Measurements from ENCODE around the gene TAGLN. TPM values are rescaled to one million over a fixed set of nuclear protein-coding genes. Genes with fewer than 3 reads are reported as not detected.
A peak's percentile ranks its signal among the peaks of the same experiment; 100 is the strongest.

The TAGLN gene
- total RNA-seq, 2 donors from 2014 or later = 228 to 412 TPM

DNA sequence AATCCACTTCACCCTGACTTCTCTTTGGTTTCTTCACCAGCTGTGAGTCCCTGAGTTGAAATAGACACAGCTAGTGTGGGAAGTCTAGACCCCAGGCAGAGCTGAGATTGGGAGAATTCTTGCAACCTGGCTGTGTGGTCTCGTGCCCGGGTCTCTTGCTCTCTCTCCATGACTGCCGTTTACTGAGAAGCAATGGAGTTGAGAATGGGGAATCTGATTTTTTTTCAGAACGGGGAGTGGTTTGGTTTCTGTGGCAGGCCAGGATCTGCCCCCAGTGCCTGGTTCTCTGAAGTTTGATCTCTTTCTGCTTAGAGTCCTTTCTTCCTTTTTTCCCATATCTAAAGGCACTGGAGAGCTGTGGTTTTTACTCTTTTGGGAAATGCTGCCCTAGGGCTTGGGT is 19.1 kb upstream of the TAGLN start:
- H3K27me3 ChIP-seq (ENCODE audit: control insufficient read depth, insufficient read depth, low read length, poor library complexity, severe bottlenecking) = no peaks in the 10 kb centered on the region
- H3K4me3 ChIP-seq (ENCODE audit: low read length) = peak overlapping the region; percentile 86
- Mint-ChIP-seq H3K4me3 (peak overlapping the region; percentile 87), H3K9me3 (no peaks in the 10 kb centered on the region), H3K4me1 (peaks cover 22% of the 10 kb centered on the region), H3K27ac (peak overlapping the region; percentile 44), H3K36me3 (ENCODE audit: low read depth) (peaks cover 28% of the 10 kb centered on the region), H3K27me3 (ENCODE audit: insufficient read depth) (peaks cover 2% of the 10 kb centered on the region)
- H3K4me1 ChIP-seq (ENCODE audit: control insufficient read depth, insufficient read depth, low read length) = no peaks in the 10 kb centered on the region
- peak overlapping the region; percentile 67 for H3K9ac ChIP-seq (ENCODE audit: extremely low read depth, low read length, poor library complexity, severe bottlenecking)
- 77% methylated on average over 4 of the region's 4 CpGs; no CpG with 5 or more reads in 1 of the 2 experiments for WGBS, 2 experiments (ENCODE audit: insufficient coverage in 1 of 2, insufficient read length in 1 of 2)
- H3K36me3 ChIP-seq (ENCODE audit: control insufficient read depth, insufficient read depth, low read length) = peaks cover 39% of the 10 kb centered on the region
- no peak overlapping the region for H3K27ac ChIP-seq (ENCODE audit: low read depth, low read length)
- DNase-seq = peak; percentile 54
- TF ChIP-seq, protein P1, sequence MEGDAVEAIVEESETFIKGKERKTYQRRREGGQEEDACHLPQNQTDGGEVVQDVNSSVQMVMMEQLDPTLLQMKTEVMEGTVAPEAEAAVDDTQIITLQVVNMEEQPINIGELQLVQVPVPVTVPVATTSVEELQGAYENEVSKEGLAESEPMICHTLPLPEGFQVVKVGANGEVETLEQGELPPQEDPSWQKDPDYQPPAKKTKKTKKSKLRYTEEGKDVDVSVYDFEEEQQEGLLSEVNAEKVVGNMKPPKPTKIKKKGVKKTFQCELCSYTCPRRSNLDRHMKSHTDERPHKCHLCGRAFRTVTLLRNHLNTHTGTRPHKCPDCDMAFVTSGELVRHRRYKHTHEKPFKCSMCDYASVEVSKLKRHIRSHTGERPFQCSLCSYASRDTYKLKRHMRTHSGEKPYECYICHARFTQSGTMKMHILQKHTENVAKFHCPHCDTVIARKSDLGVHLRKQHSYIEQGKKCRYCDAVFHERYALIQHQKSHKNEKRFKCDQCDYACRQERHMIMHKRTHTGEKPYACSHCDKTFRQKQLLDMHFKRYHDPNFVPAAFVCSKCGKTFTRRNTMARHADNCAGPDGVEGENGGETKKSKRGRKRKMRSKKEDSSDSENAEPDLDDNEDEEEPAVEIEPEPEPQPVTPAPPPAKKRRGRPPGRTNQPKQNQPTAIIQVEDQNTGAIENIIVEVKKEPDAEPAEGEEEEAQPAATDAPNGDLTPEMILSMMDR (conservative IDR thresholded peaks at IDR 0.05) = no peak
- H3K9me3 ChIP-seq (ENCODE audit: control insufficient read depth, low read length) = no peaks in the 10 kb centered on the region

DNA sequence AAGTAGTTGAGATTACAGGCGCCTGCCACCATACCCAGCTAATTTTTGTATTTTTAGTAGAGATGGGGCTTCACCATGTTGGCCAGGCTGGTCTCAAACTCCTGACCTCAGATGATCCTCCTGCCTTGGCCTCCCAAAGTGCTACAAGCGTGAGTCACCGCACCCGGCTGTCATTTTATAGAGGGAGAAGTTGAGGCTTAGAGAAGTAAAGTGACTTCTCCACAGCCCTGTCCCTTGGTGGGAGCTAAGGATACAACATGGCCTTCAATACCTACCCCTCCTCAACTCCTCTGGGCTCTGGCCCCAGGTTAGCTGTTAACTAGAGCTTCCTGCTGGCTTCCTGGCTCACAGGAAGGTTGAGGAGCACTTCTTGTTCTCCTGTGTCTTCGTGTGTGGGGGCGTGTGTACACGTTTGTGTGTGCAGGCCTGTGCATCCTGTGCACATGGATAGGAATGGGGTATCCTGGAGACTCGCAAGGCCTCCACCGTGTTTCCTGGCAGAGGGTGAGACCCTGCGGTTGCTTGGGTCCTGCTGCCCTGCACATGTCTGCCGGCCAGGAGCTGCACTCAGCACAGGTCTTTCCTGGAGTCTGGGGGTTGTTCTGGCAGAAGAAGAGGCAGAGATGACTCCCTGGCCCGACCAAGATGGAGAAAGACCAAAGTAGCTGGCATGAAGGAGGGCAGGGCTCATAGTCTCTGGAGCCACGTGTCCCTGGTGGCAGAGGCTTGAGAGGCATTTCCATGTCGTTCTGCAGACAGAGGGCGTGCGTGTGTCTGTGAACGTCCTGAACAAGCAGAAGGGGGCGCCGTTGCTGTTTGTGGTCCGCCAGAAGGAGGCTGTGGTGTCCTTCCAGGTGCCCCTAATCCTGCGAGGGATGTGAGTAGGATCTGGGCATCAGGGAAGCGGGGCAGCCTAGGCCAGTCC is 18.2 kb upstream of the TAGLN start:
- Histone ChIP-seq H3K9ac (ENCODE audit: extremely low read depth, low read length, poor library complexity, severe bottlenecking) (no peak overlapping the region), H3K27ac (ENCODE audit: low read depth, low read length) (no peak overlapping the region), H3K9me3 (ENCODE audit: control insufficient read depth, low read length) (no peaks in the 10 kb centered on the region), H3K4me3 (ENCODE audit: low read length) (no peak overlapping the region), H3K27me3 (ENCODE audit: control insufficient read depth, insufficient read depth, low read length, poor library complexity, severe bottlenecking) (no peaks in the 10 kb centered on the region), H3K4me1 (ENCODE audit: control insufficient read depth, insufficient read depth, low read length) (no peaks in the 10 kb centered on the region), H3K36me3 (ENCODE audit: control insufficient read depth, insufficient read depth, low read length) (peaks cover 34% of the 10 kb centered on the region)
- TF ChIP-seq, protein P1 (conservative IDR thresholded peaks at IDR 0.05) = peak; percentile 97
- H3K36me3 Mint-ChIP-seq (ENCODE audit: low read depth) = peaks cover 24% of the 10 kb centered on the region
- peak overlapping the region; percentile 87 for H3K4me3 Mint-ChIP-seq
- H3K27me3 Mint-ChIP-seq (ENCODE audit: insufficient read depth) = peaks cover 2% of the 10 kb centered on the region
- peaks cover 22% of the 10 kb centered on the region for H3K4me1 Mint-ChIP-seq
- DNase-seq = peak; percentile 97
- H3K9me3 Mint-ChIP-seq = no peaks in the 10 kb centered on the region
- 61 to 67% methylated on average over 18 to 21 of the region's 22 CpGs for WGBS, 2 experiments (ENCODE audit: insufficient coverage in 1 of 2, insufficient read length in 1 of 2)
- H3K27ac Mint-ChIP-seq = peak overlapping the region; percentile 39

DNA sequence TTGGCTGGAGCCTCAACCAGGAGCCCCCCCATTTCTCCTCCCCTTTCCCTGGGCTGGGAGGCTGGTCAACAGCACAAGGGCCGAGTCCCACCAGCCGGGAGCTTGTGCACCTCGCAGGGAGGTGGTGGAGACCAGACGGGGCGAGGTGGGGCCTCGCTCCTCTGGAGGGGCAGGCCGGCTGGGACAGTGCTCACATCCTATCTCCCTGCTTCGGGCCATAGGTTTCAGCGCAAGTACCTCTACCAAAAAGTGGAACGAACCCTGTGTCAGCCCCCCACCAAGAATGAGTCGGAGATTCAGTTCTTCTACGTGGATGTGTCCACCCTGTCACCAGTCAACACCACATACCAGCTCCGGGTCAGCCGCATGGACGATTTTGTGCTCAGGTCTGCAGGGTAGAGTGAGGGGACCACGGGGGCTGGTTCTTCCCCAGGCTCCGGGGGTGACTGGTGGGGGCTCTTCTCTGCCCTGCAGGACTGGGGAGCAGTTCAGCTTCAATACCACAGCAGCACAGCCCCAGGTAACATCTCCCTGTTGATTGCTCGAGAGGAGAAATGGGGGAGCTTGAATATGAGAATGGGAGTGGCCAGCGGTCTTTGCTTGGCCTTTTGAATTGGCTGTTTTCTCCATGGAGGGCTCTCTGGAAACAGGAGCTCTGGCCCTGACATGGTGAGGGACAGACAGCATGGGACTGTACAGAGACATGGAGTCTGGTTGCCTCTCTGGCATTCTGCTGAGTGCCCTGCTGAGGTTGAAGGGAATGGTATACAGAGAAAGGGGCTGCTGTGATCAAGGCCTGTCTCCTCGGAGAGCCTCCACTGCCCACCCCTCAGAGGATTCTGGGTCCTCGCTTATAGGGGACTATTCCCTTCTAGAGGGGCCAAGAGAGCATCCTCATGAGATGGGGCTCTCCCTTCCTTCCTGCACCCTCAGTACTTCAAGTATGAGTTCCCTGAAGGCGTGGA is 17.3 kb upstream of the TAGLN start:
- H3K36me3 ChIP-seq (ENCODE audit: control insufficient read depth, insufficient read depth, low read length) = peaks cover 28% of the 10 kb centered on the region
- TF ChIP-seq, protein P1 (conservative IDR thresholded peaks at IDR 0.05) = no peak
- Mint-ChIP-seq H3K27me3 (ENCODE audit: insufficient read depth) (peaks cover 2% of the 10 kb centered on the region), H3K27ac (no peak overlapping the region), H3K4me3 (no peak overlapping the region), H3K9me3 (no peaks in the 10 kb centered on the region), H3K4me1 (peaks cover 22% of the 10 kb centered on the region), H3K36me3 (ENCODE audit: low read depth) (peaks cover 22% of the 10 kb centered on the region)
- H3K27me3 ChIP-seq (ENCODE audit: control insufficient read depth, insufficient read depth, low read length, poor library complexity, severe bottlenecking) = no peaks in the 10 kb centered on the region
- H3K4me3 ChIP-seq (ENCODE audit: low read length) = no peak overlapping the region
- H3K9ac ChIP-seq (ENCODE audit: extremely low read depth, low read length, poor library complexity, severe bottlenecking) = no peak overlapping the region
- no peaks in the 10 kb centered on the region for H3K4me1 ChIP-seq (ENCODE audit: control insufficient read depth, insufficient read depth, low read length)
- H3K9me3 ChIP-seq (ENCODE audit: control insufficient read depth, low read length) = no peaks in the 10 kb centered on the region
- WGBS, 2 experiments (ENCODE audit: insufficient coverage in 1 of 2, insufficient read length in 1 of 2) = 96 to 98% methylated on average over 18 to 22 of the region's 22 CpGs
- no peak overlapping the region for H3K27ac ChIP-seq (ENCODE audit: low read depth, low read length)
- DNase-seq = no peak
